ENCODE data around the gene TRIM56.
"Not testable (repeated sequence)": the region's sequence is repeated elsewhere in the genome, so short reads cannot be mapped to it uniquely, and the experiment has no call there.

Gene TRIM56

GRCh38 chr7:101114492-101114891 lies 29.2 kb downstream of the TRIM56 start:
- Histone ChIP-seq H3K27me3 (ENCODE audit: insufficient read depth, low read length) (no peaks in the 10 kb centered on the region; the same call in 1 of the 2 replicates), H3K27ac (ENCODE audit: low read depth, low read length) (no peak overlapping the region), H3K36me3 (ENCODE audit: insufficient read depth, low read length) (no peaks in the 10 kb centered on the region), H3K4me1 (ENCODE audit: insufficient read depth, low read length) (no peaks in the 10 kb centered on the region), H3K9me3 (ENCODE audit: insufficient read depth, low read depth, low read length) (no peaks in the 10 kb centered on the region), H3K9ac (ENCODE audit: low read depth, low read length) (no peak overlapping the region), H3K4me3 (ENCODE audit: low read length) (no peak overlapping the region)
- 71% methylated on average over 7 of the region's 8 CpGs for WGBS

DNA sequence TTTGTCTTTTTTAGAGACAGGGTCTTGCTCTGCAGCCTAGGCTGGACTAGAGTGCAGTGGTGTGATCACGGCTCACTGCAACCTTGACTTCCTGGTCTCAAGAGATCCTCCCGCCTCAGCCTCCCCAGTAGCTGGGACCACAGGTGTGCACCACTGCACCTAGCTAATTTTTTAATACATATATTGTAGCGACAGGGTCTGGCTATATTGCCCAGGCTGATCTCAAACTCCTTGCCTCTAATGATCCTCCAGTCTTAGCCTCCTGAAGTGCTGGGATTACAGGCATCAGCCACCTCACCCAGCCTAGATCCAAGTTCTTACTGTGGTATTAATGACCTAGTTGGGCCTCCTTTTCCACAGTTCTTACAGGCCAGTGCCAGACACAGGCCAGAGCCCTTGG lies 29.9 kb downstream of the TRIM56 start:
- H3K36me3 ChIP-seq (ENCODE audit: insufficient read depth, low read length) = no peaks in the 10 kb centered on the region
- H3K9me3 ChIP-seq (ENCODE audit: insufficient read depth, low read depth, low read length) = no peaks in the 10 kb centered on the region

DNA sequence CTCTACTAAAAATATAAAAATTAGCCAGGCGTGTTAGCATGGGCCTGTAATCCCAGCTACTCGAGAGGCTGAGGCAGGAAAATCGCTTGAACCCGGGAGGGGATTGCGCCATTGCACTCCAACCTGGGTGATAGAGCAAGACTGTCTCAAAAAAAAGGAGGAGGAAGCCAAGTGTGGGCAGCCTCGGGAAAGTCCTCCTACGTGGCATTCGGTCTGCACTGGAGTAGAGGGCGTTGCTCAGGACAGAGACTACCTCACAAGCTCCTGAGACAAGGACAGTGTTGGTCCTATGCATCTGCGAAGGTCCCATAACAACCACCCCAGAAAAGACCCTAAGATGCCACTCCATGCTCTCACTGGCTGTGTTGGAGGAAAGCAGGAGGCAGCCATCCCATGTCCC lies 31.6 kb downstream of the TRIM56 start:
- Histone ChIP-seq H3K36me3 (ENCODE audit: insufficient read depth, low read length) (no peaks in the 10 kb centered on the region), H3K27me3 (ENCODE audit: insufficient read depth, low read length) (no peaks in the 10 kb centered on the region), H3K27ac (ENCODE audit: low read depth, low read length) (peak overlapping the region; percentile 62; the same call in 1 of the 2 replicates), H3K9ac (ENCODE audit: low read depth, low read length) (no peak overlapping the region), H3K9me3 (ENCODE audit: insufficient read depth, low read depth, low read length) (no peaks in the 10 kb centered on the region), H3K4me3 (ENCODE audit: low read length) (no peak overlapping the region), H3K4me1 (ENCODE audit: insufficient read depth, low read length) (peaks cover 2% of the 10 kb centered on the region; the same call in 1 of the 2 replicates)
- WGBS = 85% methylated on average over 10 of the region's 10 CpGs

More for the DNA sequence above, 29.9 kb downstream of the TRIM56 start:
- Histone ChIP-seq H3K9ac (ENCODE audit: low read depth, low read length) (no peak overlapping the region), H3K4me1 (ENCODE audit: insufficient read depth, low read length) (no peaks in the 10 kb centered on the region), H3K4me3 (ENCODE audit: low read length) (no peak overlapping the region), H3K27ac (ENCODE audit: low read depth, low read length) (no peak overlapping the region), H3K27me3 (ENCODE audit: insufficient read depth, low read length) (no peaks in the 10 kb centered on the region; the same call in 1 of the 2 replicates)
- WGBS = 95% methylated on average over 3 of the region's 3 CpGs

GRCh38 chr7:101118856-101119255 lies 33.6 kb downstream of the TRIM56 start:
- Histone ChIP-seq H3K36me3 (ENCODE audit: insufficient read depth, low read length) (no peaks in the 10 kb centered on the region), H3K9me3 (ENCODE audit: insufficient read depth, low read depth, low read length) (no peaks in the 10 kb centered on the region), H3K27ac (ENCODE audit: low read depth, low read length) (no peak overlapping the region), H3K4me1 (ENCODE audit: insufficient read depth, low read length) (peaks cover 14% of the 10 kb centered on the region), H3K9ac (ENCODE audit: low read depth, low read length) (no peak overlapping the region), H3K4me3 (ENCODE audit: low read length) (no peak overlapping the region), H3K27me3 (ENCODE audit: insufficient read depth, low read length) (no peaks in the 10 kb centered on the region)
- 88% methylated on average over 3 of the region's 3 CpGs for WGBS

GRCh38 chr7:101119876-101120275 lies 34.6 kb downstream of the TRIM56 start:
- Histone ChIP-seq H3K27me3 (ENCODE audit: insufficient read depth, low read length) (no peaks in the 10 kb centered on the region), H3K4me3 (ENCODE audit: low read length) (no peak overlapping the region), H3K4me1 (ENCODE audit: insufficient read depth, low read length) (peaks cover 14% of the 10 kb centered on the region), H3K9ac (ENCODE audit: low read depth, low read length) (no peak overlapping the region), H3K9me3 (ENCODE audit: insufficient read depth, low read depth, low read length) (no peaks in the 10 kb centered on the region), H3K27ac (ENCODE audit: low read depth, low read length) (no peak overlapping the region), H3K36me3 (ENCODE audit: insufficient read depth, low read length) (no peaks in the 10 kb centered on the region)
- WGBS = 76% methylated on average over 10 of the region's 10 CpGs

DNA sequence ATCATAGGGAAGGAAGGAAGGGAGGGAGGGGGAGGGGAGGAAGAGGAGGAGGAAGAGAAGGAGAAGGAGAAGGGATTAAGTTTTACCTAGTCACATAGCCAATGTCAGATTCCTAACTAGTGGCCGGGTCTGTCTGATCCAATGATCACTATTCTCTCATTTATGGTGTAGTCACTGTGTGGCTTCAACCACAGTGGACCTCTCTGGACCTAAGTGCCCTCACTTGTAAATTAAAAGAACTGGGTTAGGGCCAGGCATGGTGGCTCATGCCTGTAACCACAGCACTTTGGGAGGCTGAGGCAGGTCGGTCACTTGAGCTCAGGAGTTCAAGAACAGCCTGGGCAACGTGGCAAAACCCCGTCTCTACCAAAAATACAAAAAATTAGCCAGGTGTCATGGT lies 35.0 kb downstream of the TRIM56 start:
- Histone ChIP-seq H3K36me3 (ENCODE audit: insufficient read depth, low read length) (no peaks in the 10 kb centered on the region), H3K4me1 (ENCODE audit: insufficient read depth, low read length) (peaks cover 14% of the 10 kb centered on the region), H3K27ac (ENCODE audit: low read depth, low read length) (no peak overlapping the region), H3K4me3 (ENCODE audit: low read length) (no peak overlapping the region), H3K9me3 (ENCODE audit: insufficient read depth, low read depth, low read length) (no peaks in the 10 kb centered on the region), H3K9ac (ENCODE audit: low read depth, low read length) (no peak overlapping the region), H3K27me3 (ENCODE audit: insufficient read depth, low read length) (no peaks in the 10 kb centered on the region)
- WGBS = 92% methylated on average over 4 of the region's 4 CpGs

DNA sequence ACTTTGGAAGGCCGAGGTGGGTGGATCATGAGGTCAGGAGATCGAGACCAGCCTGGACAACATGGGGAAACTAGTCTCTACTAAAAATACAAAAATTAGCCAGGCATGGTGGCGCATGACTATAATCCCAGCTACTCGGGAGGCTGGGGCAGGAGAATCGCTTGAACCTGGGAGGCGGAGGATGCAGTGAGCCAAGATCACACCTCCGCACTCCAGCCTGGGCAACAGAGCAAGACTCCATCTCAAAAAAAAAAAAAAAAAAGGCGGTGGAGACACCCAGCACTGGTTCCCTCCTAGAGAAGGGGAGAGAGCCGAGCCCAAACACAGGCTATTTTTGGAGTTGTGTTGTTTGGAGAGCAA lies 36.3 kb downstream of the TRIM56 start:
- Histone ChIP-seq H3K27ac (ENCODE audit: low read depth, low read length) (peak overlapping the region; percentile 84), H3K4me1 (ENCODE audit: insufficient read depth, low read length) (peaks cover 20% of the 10 kb centered on the region)
- WGBS = 88% methylated on average over 8 of the region's 9 CpGs
- not testable (repeated sequence) for H3K36me3 ChIP-seq (ENCODE audit: insufficient read depth, low read length); H3K4me3 ChIP-seq (ENCODE audit: low read length); H3K27me3 ChIP-seq (ENCODE audit: insufficient read depth, low read length); H3K9ac ChIP-seq (ENCODE audit: low read depth, low read length); H3K9me3 ChIP-seq (ENCODE audit: insufficient read depth, low read depth, low read length)

DNA sequence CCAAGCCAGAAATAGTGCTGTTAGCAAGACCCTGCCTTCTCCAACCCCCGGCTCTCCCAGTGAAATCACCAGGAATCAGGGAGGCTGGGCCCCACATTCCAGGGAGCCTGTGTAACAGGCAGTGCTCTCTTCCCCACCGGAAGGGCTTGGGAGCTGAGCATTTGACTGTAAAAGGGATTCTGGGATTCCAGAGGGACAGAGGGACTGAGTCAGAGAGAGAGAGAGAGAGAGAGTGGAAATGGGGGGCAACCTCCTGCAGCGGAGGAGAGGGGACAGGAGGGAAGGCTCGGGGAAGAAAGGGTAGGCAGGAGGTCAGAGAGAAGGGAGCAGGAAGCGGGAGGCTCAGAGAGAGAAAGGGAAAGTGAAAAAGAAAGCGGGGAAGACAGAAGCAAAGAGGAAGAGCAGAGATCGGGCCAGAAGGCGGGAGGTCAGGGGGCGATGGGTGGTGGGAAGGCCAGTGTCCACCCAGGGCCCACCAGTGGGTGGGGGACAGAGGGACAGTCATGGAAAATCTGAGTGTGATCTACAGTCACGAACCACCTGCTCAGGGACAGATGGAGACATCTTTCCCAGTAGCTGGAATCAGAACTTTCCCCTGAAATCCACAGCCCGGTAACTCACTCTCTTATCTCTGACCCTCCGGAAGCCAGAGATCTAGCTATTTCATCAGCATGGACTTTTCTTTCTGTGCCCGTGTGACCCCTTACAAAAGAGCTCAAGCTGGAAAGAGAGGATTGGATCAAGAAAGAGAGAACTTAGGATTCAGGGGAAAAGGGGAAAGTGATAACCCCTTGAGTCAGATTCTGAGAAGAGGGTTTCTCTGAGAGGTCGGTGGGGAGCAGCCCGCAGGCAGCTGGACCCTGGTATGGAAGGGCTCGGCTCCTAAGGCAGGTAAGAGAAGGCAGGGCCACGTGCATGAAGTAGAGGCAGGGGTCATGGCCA lies 37.0 kb downstream of the TRIM56 start:
- H3K9ac ChIP-seq (ENCODE audit: low read depth, low read length) = peak overlapping the region; percentile 25; the same call in 1 of the 2 replicates
- no peaks in the 10 kb centered on the region for H3K9me3 ChIP-seq (ENCODE audit: insufficient read depth, low read depth, low read length)
- peaks cover 26% of the 10 kb centered on the region for H3K4me1 ChIP-seq (ENCODE audit: insufficient read depth, low read length)
- WGBS = 43% methylated on average over 17 of the region's 17 CpGs
- H3K27me3 ChIP-seq (ENCODE audit: insufficient read depth, low read length) = no peaks in the 10 kb centered on the region
- peak overlapping the region; percentile 84 for H3K27ac ChIP-seq (ENCODE audit: low read depth, low read length)
- no peak overlapping the region for H3K4me3 ChIP-seq (ENCODE audit: low read length)
- H3K36me3 ChIP-seq (ENCODE audit: insufficient read depth, low read length) = no peaks in the 10 kb centered on the region

GRCh38 chr7:101122933-101123702 lies 37.8 kb downstream of the TRIM56 start:
- Histone ChIP-seq H3K27ac (ENCODE audit: low read depth, low read length) (no peak overlapping the region; the same call in 1 of the 2 replicates), H3K4me1 (ENCODE audit: insufficient read depth, low read length) (peaks cover 29% of the 10 kb centered on the region), H3K9me3 (ENCODE audit: insufficient read depth, low read depth, low read length) (no peaks in the 10 kb centered on the region), H3K36me3 (ENCODE audit: insufficient read depth, low read length) (no peaks in the 10 kb centered on the region), H3K9ac (ENCODE audit: low read depth, low read length) (0 out of 2 replicates have a peak overlapping the region, but pooled peaks have one; percentile 25), H3K27me3 (ENCODE audit: insufficient read depth, low read length) (no peaks in the 10 kb centered on the region), H3K4me3 (ENCODE audit: low read length) (no peak overlapping the region)
- 93% methylated on average over 11 of the region's 11 CpGs for WGBS

DNA sequence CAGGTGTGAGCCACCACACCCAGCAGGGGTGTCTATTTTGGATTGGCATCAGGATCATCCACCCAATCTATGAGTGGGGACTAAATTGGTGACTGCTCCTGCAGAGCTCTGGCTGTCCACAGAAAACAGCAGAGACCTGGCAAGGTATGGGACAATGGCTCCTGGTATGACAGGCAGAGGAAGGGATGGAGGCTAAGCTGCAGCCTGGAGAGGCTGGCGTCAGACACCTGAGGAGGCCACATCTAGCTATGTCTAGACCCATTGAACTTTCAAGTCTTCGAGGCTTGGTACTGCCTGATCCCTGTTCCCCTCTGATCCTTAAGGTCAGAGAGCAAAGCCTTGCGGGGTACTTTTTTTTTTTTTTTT lies 38.4 kb downstream of the TRIM56 start:
- Histone ChIP-seq H3K4me1 (ENCODE audit: insufficient read depth, low read length) (peaks cover 29% of the 10 kb centered on the region), H3K27me3 (ENCODE audit: insufficient read depth, low read length) (no peaks in the 10 kb centered on the region), H3K27ac (ENCODE audit: low read depth, low read length) (no peak overlapping the region), H3K9ac (ENCODE audit: low read depth, low read length) (no peak overlapping the region), H3K9me3 (ENCODE audit: insufficient read depth, low read depth, low read length) (no peaks in the 10 kb centered on the region), H3K36me3 (ENCODE audit: insufficient read depth, low read length) (no peaks in the 10 kb centered on the region), H3K4me3 (ENCODE audit: low read length) (no peak overlapping the region)
- 97% methylated on average over 3 of the region's 3 CpGs for WGBS

DNA sequence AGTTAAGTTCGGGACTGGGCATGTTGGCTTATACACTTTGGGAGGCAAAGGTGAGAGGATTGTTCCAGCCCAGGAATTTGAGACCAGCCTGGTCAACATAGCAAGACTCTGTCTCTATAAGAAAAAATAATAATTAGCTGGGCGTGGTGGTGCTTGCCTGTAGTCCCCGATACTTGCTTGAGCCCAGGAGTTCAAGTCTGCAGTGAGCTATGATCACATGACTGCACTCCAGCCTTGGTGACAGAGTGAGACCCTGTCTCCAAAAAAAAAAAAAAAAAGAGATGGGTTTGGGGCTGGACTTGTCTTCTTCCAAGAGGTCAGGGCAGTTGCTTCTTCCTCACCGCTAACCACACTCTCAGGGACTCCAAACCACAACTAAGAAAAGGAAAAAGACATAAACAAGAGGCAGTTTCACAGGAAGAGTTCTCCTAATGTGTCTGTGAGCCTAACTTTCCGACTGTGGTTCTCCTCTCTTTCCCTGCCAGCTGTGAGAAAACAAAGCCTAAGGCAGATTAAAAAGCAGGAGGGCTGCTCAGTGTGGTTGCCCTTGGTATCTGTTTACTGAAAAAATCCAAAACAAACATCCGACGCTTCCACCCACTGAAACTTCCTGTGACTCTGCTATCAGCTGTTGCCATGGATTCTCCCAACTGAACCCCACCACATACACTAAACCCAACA lies 39.2 kb downstream of the TRIM56 start:
- Histone ChIP-seq H3K9me3 (ENCODE audit: insufficient read depth, low read depth, low read length) (no peaks in the 10 kb centered on the region), H3K4me1 (ENCODE audit: insufficient read depth, low read length) (peaks cover 29% of the 10 kb centered on the region), H3K27me3 (ENCODE audit: insufficient read depth, low read length) (no peaks in the 10 kb centered on the region), H3K27ac (ENCODE audit: low read depth, low read length) (no peak overlapping the region), H3K36me3 (ENCODE audit: insufficient read depth, low read length) (no peaks in the 10 kb centered on the region), H3K9ac (ENCODE audit: low read depth, low read length) (no peak overlapping the region), H3K4me3 (ENCODE audit: low read length) (no peak overlapping the region)
- WGBS = 80% methylated on average over 7 of the region's 7 CpGs
